ENCODE data around the gene NXT2. TPM values are rescaled to one million over a fixed set of nuclear protein-coding genes. Genes with fewer than 3 reads are reported as not detected.

NXT2 gene
- total RNA-seq, 2 donors from 2014 or later, result 12.3 to 14.5 TPM

- Mint-ChIP-seq H3K9me3 (no peaks in the 10 kb centered on the region), H3K36me3 (no peaks in the 10 kb centered on the region), H3K27ac (no peak overlapping the region)
- no peak for ATAC-seq
- no peak for DNase-seq (ENCODE audit: low spot score in 2 of 2)
Observed at GRCh38 chrX:109585488-109585887, 48.8 kb downstream of the NXT2 start.

- no peak overlapping the region for H3K27ac Mint-ChIP-seq
- ATAC-seq, result no peak
- no peaks in the 10 kb centered on the region for H3K36me3 Mint-ChIP-seq
- no peak for DNase-seq (ENCODE audit: low spot score in 2 of 2)
- no peaks in the 10 kb centered on the region for H3K9me3 Mint-ChIP-seq
Observed at GRCh38 chrX:109590176-109590575, 53.5 kb downstream of the NXT2 start.

Other genes starting within 250 kb of the NXT2 start
- not detected for gene GUCY2F, start 54.8 kb upstream of the NXT2 start, total RNA-seq
- under 1 TPM in 1 of 2 donors, not detected in 1; 0.51 TPM for gene KCNE5, start 88.3 kb downstream of the NXT2 start, total RNA-seq
- gene ACSL4, start 196.4 kb downstream of the NXT2 start, total RNA-seq, result 10 to 100 TPM; 62.0 to 64.1 TPM